Skeletal muscle satellite cell (primary cell): ENCODE measurements around the gene GABRA5.

Experiments used
- H3K27me3 ChIP-seq: 2 replicates; pipeline ENCODE4 v1.7.0; 2013; ENCODE audit warnings: low read length; ENCODE audit not compliant: control insufficient read depth, insufficient read depth
- H3K36me3 ChIP-seq: 2 replicates; pipeline ENCODE4 v1.7.0; 2013; ENCODE audit warnings: mild to moderate bottlenecking, control low read depth, low read length; ENCODE audit not compliant: insufficient read depth
- H3K4me1 ChIP-seq: 2 replicates; pipeline ENCODE4 v1.7.0; 2013; ENCODE audit warnings: low read length; ENCODE audit not compliant: control insufficient read depth, insufficient read depth
- H3K4me2 ChIP-seq: 2 replicates; pipeline ENCODE4 v1.7.0; 2013; ENCODE audit warnings: mild to moderate bottlenecking, low read length
- H3K4me3 ChIP-seq: 2 replicates; pipeline ENCODE4 v1.7.0; 2013; ENCODE audit warnings: low read length
- H3K9ac ChIP-seq: 2 replicates; pipeline ENCODE4 v1.7.0; 2013; ENCODE audit warnings: mild to moderate bottlenecking, low read depth, low read length, moderate library complexity
- H3K9me3 ChIP-seq: replicated peaks from 2 replicates; pipeline ENCODE4 v1.7.0; 2013; ENCODE audit warnings: mild to moderate bottlenecking, control low read depth, low read length

Gene GABRA5

GRCh38 chr15:26854435-26854834 lies 12.4 kb upstream of the GABRA5 start:
- Histone ChIP-seq H3K4me2 (no peak overlapping the region), H3K36me3 (no peaks in the 10 kb centered on the region), H3K9ac (no peak overlapping the region), H3K4me1 (no peaks in the 10 kb centered on the region), H3K27me3 (no peaks in the 10 kb centered on the region), H3K4me3 (no peak overlapping the region), H3K9me3 (no peaks in the 10 kb centered on the region)

- Histone ChIP-seq H3K9me3 (no peaks in the 10 kb centered on the region), H3K27me3 (no peaks in the 10 kb centered on the region), H3K9ac (no peak overlapping the region)
These were observed 2.1 kb upstream of the GABRA5 start for GRCh38 chr15:26864664-26865191.

GRCh38 chr15:26867200-26868007 lies 542 bp downstream of the GABRA5 start:
- Histone ChIP-seq H3K27me3 (no peaks in the 10 kb centered on the region), H3K4me1 (no peaks in the 10 kb centered on the region), H3K36me3 (no peaks in the 10 kb centered on the region), H3K9ac (no peak overlapping the region), H3K4me2 (no peak overlapping the region), H3K9me3 (no peaks in the 10 kb centered on the region), H3K4me3 (no peak overlapping the region)

More at GRCh38 chr15:26864664-26865191, 2.1 kb upstream of the GABRA5 start:
- H3K4me2 ChIP-seq, result no peak overlapping the region
- no peaks in the 10 kb centered on the region for H3K4me1 ChIP-seq
- no peak overlapping the region for H3K4me3 ChIP-seq
- H3K36me3 ChIP-seq, result no peaks in the 10 kb centered on the region

- Histone ChIP-seq H3K9ac (no peak overlapping the region), H3K27me3 (no peaks in the 10 kb centered on the region), H3K4me2 (no peak overlapping the region), H3K36me3 (no peaks in the 10 kb centered on the region), H3K9me3 (no peaks in the 10 kb centered on the region), H3K4me3 (no peak overlapping the region), H3K4me1 (no peaks in the 10 kb centered on the region)
These were observed 1.3 kb downstream of the GABRA5 start for GRCh38 chr15:26868029-26868685.

GRCh38 chr15:26869628-26870027 lies 2.8 kb downstream of the GABRA5 start:
- Histone ChIP-seq H3K27me3 (no peaks in the 10 kb centered on the region), H3K9me3 (no peaks in the 10 kb centered on the region), H3K36me3 (no peaks in the 10 kb centered on the region), H3K4me3 (no peak overlapping the region), H3K4me1 (no peaks in the 10 kb centered on the region), H3K9ac (no peak overlapping the region), H3K4me2 (no peak overlapping the region)

GRCh38 chr15:26870346-26870745 lies 3.5 kb downstream of the GABRA5 start:
- Histone ChIP-seq H3K9ac (no peak overlapping the region), H3K27me3 (no peaks in the 10 kb centered on the region), H3K36me3 (no peaks in the 10 kb centered on the region), H3K4me3 (no peak overlapping the region), H3K4me2 (no peak overlapping the region), H3K9me3 (no peaks in the 10 kb centered on the region), H3K4me1 (no peaks in the 10 kb centered on the region)

GRCh38 chr15:26872206-26872605 lies 5.3 kb downstream of the GABRA5 start:
- Histone ChIP-seq H3K4me3 (no peak overlapping the region), H3K27me3 (no peaks in the 10 kb centered on the region), H3K4me1 (no peaks in the 10 kb centered on the region), H3K9me3 (no peaks in the 10 kb centered on the region), H3K36me3 (no peaks in the 10 kb centered on the region), H3K4me2 (no peak overlapping the region), H3K9ac (no peak overlapping the region)

- Histone ChIP-seq H3K9me3 (no peaks in the 10 kb centered on the region), H3K36me3 (no peaks in the 10 kb centered on the region), H3K4me1 (no peaks in the 10 kb centered on the region), H3K27me3 (no peaks in the 10 kb centered on the region), H3K4me3 (no peak overlapping the region), H3K9ac (no peak overlapping the region), H3K4me2 (no peak overlapping the region)
These were observed 7.0 kb downstream of the GABRA5 start for GRCh38 chr15:26873846-26874245.

GRCh38 chr15:26874774-26875475 lies 8.1 kb downstream of the GABRA5 start:
- Histone ChIP-seq H3K9me3 (no peaks in the 10 kb centered on the region), H3K4me1 (no peaks in the 10 kb centered on the region), H3K36me3 (no peaks in the 10 kb centered on the region), H3K27me3 (no peaks in the 10 kb centered on the region), H3K9ac (no peak overlapping the region), H3K4me2 (no peak overlapping the region), H3K4me3 (no peak overlapping the region)

- no peak overlapping the region for H3K4me3 ChIP-seq
- H3K4me1 ChIP-seq, result no peaks in the 10 kb centered on the region
- H3K4me2 ChIP-seq, result no peak overlapping the region
- peaks cover 4% of the 10 kb centered on the region for H3K9me3 ChIP-seq
- no peaks in the 10 kb centered on the region for H3K36me3 ChIP-seq
- no peaks in the 10 kb centered on the region for H3K27me3 ChIP-seq
- no peak overlapping the region for H3K9ac ChIP-seq
These were observed 8.6 kb downstream of the GABRA5 start for GRCh38 chr15:26875476-26875850.

- Histone ChIP-seq H3K4me2 (no peak overlapping the region), H3K4me1 (no peaks in the 10 kb centered on the region), H3K36me3 (no peaks in the 10 kb centered on the region), H3K4me3 (no peak overlapping the region), H3K27me3 (no peaks in the 10 kb centered on the region), H3K9me3 (peaks cover 7% of the 10 kb centered on the region), H3K9ac (no peak overlapping the region)
These were observed 11.0 kb downstream of the GABRA5 start for GRCh38 chr15:26877831-26878230.
